Measurements from ENCODE around the gene JMJD1C.

Gene JMJD1C

GRCh38 chr10:63462442-63462841 lies 3.3 kb downstream of the JMJD1C start:
- TF ChIP-seq, protein P1, sequence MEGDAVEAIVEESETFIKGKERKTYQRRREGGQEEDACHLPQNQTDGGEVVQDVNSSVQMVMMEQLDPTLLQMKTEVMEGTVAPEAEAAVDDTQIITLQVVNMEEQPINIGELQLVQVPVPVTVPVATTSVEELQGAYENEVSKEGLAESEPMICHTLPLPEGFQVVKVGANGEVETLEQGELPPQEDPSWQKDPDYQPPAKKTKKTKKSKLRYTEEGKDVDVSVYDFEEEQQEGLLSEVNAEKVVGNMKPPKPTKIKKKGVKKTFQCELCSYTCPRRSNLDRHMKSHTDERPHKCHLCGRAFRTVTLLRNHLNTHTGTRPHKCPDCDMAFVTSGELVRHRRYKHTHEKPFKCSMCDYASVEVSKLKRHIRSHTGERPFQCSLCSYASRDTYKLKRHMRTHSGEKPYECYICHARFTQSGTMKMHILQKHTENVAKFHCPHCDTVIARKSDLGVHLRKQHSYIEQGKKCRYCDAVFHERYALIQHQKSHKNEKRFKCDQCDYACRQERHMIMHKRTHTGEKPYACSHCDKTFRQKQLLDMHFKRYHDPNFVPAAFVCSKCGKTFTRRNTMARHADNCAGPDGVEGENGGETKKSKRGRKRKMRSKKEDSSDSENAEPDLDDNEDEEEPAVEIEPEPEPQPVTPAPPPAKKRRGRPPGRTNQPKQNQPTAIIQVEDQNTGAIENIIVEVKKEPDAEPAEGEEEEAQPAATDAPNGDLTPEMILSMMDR (IDR thresholded peaks at IDR 0.05; ENCODE audit: low read depth, low read length) = no peak
- no peak for DNase-seq (ENCODE audit: extremely low read depth, low read depth)

DNA sequence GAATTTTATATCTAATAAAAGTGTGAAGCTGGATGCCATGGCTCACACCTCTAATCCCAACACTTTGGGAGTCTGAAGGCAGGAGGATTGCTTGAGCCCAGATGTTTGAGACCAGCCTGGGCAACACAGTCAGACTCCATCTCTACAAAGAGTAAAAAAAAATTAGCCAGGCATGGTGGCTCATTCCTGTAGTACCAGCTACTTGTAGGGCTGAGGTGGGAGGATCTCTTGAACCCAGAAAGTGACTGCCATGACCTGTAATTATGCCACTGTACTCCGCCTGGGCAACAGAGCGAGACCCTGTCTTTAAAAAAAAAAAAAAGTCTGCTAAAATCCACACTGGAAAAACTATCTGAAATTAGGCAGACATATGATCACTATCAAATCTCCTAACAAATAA lies 7.6 kb downstream of the JMJD1C start:
- DNase-seq (ENCODE audit: extremely low read depth, low read depth) = no peak
- TF ChIP-seq, protein P1 (IDR thresholded peaks at IDR 0.05; ENCODE audit: low read depth, low read length) = no peak

GRCh38 chr10:63457594-63457993 lies 8.2 kb downstream of the JMJD1C start:
- no peak for DNase-seq (ENCODE audit: extremely low read depth, low read depth)

DNA sequence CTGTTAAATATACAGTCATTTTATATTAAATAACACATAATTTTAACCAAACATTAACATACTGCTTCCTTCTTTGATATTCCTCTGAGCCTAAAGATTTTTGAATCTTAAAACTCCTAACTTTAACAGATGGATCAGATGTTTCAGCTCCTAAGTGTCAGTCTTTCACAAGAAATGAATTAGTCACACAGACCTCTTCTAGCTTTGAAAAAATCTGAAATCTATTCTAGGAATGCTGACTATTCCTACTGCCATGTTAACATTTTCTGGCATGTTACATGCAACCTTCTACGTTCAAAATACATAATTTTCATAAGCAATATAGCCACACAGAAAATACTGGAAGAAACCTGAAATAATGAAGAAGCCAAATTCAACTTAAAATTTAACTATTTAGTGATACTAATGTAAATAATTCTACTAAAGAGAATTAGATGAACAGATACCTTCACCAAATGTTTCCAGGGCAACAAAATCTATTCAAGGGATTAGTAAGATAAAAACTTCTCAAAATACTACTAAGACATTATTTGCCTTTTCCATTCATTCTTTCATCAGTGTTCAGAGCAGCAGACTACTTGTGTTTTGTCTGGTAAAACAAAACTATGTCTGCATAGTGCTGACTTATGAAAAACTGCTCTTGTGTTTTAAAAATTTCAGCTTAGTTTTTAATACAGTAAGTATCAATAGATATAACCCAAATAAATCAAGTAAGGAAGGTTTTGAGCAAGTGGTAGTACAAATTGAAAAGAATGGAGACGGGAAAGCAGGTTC lies 9.2 kb downstream of the JMJD1C start:
- no peak for DNase-seq (ENCODE audit: extremely low read depth, low read depth)
- TF ChIP-seq, protein P1 (IDR thresholded peaks at IDR 0.05; ENCODE audit: low read depth, low read length) = no peak

More at GRCh38 chr10:63457594-63457993, 8.2 kb downstream of the JMJD1C start:
- TF ChIP-seq, protein P1 (IDR thresholded peaks at IDR 0.05; ENCODE audit: low read depth, low read length) = no peak

GRCh38 chr10:63455507-63455906 lies 10.3 kb downstream of the JMJD1C start:
- TF ChIP-seq, protein P1 (IDR thresholded peaks at IDR 0.05; ENCODE audit: low read depth, low read length) = no peak

GRCh38 chr10:63454631-63455030 lies 11.1 kb downstream of the JMJD1C start:
- no peak for DNase-seq (ENCODE audit: extremely low read depth, low read depth)
- TF ChIP-seq, protein P1 (IDR thresholded peaks at IDR 0.05; ENCODE audit: low read depth, low read length) = no peak

More at GRCh38 chr10:63455507-63455906, 10.3 kb downstream of the JMJD1C start:
- DNase-seq (ENCODE audit: extremely low read depth, low read depth) = no peak

GRCh38 chr10:63452524-63452923 lies 13.3 kb downstream of the JMJD1C start:
- no peak for DNase-seq (ENCODE audit: extremely low read depth, low read depth)
- TF ChIP-seq, protein P1 (IDR thresholded peaks at IDR 0.05; ENCODE audit: low read depth, low read length) = no peak

All from AG09319 (cell line).